Astrocyte (in vitro differentiated cells and primary cell): ENCODE measurements around the gene INTS6L.

Experiments used
- CTCF ChIP-seq: IDR thresholded peaks from 2 replicates; pipeline ENCODE4 v1.5.1; 2011; ENCODE audit warnings: low read depth, mild to moderate bottlenecking, inconsistent platforms, low read length, moderate library complexity; ENCODE audit not compliant: insufficient read depth
- EZH2 ChIP-seq: IDR thresholded peaks from 2 replicates; pipeline ENCODE4 v1.6.1; 2012; ENCODE audit warnings: mild to moderate bottlenecking, low read length, inconsistent platforms; ENCODE audit not compliant: insufficient read depth

DNA sequence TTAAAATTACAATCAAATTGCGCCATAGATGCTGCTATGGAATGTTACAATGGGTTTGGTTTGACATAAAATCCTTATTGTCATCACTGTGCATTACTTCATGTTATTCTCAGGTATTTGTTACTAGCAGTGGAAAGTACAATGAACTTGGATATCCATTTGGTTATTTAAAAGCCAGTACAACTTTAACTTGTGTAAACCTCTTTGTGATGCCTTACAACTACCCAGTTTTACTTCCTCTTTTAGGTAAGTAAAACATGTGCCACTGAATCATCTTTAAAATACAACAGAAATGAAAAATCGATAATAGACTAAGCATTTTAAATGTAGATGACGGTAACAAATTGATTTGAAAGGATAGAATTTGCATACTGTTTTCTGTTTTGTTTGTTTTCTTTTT, 35.6 kb downstream of the INTS6L start:
- TF ChIP-seq CTCF: no peak
- TF ChIP-seq EZH2: no peak
